Sigmoid colon (tissue), 4 donors: ENCODE data around the gene KCNH8.

ENCODE experiments used
- POLR2A ChIP-seq, 2 donors: fragments of 450-650 bp; IDR thresholded peaks; one replicate each; pipeline ENCODE4 v1.6.1; 2016; ENCODE audit warnings: antibody characterized with exemption in 2 of 2, mild to moderate bottlenecking in 2 of 2, moderate library complexity in 2 of 2
- POLR2AphosphoS5 ChIP-seq, 4 donors: sonication (generic); formaldehyde crosslinking; IDR thresholded peaks; one replicate each; pipeline ENCODE4 v1.6.1; 2017; ENCODE audit warnings: antibody characterized with exemption in 4 of 4

DNA sequence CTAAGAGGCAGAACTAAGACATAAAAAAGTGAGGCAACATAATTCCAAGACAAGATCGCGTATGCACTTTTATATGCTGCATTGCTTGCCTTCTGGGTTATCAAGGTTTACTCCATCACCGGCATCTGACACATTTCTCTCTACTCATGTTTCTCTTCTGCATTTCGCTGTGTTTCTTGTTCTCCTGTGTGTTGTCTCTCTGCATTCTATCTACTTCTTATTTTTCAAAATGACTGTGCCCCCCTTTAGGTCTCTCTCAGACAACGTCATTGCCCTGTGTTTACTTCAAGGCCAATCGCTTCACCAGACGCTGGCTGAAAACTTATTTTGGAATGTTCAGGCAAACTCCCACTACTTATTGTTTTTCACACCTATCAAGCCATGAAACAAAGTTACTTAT is 280.4 kb downstream of the KCNH8 start:
- no peak for TF ChIP-seq POLR2A (IDR thresholded peaks at IDR 0.05)
- TF ChIP-seq POLR2AphosphoS5 (IDR thresholded peaks at IDR 0.05): no peak
